HL-60 (cell line): ENCODE results near the gene ARFIP1.
"Not testable (repeated sequence)": the region's sequence is repeated elsewhere in the genome, so short reads cannot be mapped to it uniquely, and the experiment has no call there.

Source experiments
- GABPA ChIP-seq: IDR thresholded peaks from 2 replicates; pipeline ENCODE4 v1.6.1; 2012; ENCODE audit warnings: low read depth
- POLR2AphosphoS5 ChIP-seq: IDR thresholded peaks from 2 replicates; pipeline ENCODE4 v1.6.1; 2012; ENCODE audit warnings: low read depth
- TF ChIP-seq, protein P1 (sequence below): IDR thresholded peaks from one replicate; pipeline ENCODE4 v1.5.1; 2011; ENCODE audit warnings: low read length, control low read depth, inconsistent platforms; ENCODE audit not compliant: insufficient read depth
- TF ChIP-seq, protein P2 (sequence below): IDR thresholded peaks from 2 replicates; pipeline ENCODE4 v1.6.1; 2012; ENCODE audit warnings: low read depth; ENCODE audit not compliant: insufficient replicate concordance

DNA sequence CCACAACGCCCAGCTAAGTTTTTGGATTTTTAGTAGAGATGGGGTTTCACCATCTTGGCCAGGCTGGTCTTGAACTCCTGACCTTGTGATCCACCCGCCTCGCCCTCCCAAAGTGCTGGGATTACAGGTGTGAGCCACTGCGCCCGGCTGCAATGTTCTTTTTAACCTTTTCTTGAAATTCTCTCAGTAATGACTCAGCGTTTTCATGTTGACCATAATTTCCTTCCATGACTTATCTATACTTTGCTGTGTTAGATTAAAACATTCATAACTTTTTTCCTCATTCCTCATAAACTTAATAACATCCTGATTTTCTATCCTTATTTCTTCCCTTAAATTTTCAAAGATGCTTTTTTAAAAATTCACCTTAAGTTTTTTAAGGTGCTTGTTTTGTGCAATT lies 118.4 kb downstream of the ARFIP1 start:
- TF ChIP-seq, protein P1, sequence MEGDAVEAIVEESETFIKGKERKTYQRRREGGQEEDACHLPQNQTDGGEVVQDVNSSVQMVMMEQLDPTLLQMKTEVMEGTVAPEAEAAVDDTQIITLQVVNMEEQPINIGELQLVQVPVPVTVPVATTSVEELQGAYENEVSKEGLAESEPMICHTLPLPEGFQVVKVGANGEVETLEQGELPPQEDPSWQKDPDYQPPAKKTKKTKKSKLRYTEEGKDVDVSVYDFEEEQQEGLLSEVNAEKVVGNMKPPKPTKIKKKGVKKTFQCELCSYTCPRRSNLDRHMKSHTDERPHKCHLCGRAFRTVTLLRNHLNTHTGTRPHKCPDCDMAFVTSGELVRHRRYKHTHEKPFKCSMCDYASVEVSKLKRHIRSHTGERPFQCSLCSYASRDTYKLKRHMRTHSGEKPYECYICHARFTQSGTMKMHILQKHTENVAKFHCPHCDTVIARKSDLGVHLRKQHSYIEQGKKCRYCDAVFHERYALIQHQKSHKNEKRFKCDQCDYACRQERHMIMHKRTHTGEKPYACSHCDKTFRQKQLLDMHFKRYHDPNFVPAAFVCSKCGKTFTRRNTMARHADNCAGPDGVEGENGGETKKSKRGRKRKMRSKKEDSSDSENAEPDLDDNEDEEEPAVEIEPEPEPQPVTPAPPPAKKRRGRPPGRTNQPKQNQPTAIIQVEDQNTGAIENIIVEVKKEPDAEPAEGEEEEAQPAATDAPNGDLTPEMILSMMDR = not testable (repeated sequence)
- not testable (repeated sequence) for TF ChIP-seq POLR2AphosphoS5, GABPA
- TF ChIP-seq, protein P2, sequence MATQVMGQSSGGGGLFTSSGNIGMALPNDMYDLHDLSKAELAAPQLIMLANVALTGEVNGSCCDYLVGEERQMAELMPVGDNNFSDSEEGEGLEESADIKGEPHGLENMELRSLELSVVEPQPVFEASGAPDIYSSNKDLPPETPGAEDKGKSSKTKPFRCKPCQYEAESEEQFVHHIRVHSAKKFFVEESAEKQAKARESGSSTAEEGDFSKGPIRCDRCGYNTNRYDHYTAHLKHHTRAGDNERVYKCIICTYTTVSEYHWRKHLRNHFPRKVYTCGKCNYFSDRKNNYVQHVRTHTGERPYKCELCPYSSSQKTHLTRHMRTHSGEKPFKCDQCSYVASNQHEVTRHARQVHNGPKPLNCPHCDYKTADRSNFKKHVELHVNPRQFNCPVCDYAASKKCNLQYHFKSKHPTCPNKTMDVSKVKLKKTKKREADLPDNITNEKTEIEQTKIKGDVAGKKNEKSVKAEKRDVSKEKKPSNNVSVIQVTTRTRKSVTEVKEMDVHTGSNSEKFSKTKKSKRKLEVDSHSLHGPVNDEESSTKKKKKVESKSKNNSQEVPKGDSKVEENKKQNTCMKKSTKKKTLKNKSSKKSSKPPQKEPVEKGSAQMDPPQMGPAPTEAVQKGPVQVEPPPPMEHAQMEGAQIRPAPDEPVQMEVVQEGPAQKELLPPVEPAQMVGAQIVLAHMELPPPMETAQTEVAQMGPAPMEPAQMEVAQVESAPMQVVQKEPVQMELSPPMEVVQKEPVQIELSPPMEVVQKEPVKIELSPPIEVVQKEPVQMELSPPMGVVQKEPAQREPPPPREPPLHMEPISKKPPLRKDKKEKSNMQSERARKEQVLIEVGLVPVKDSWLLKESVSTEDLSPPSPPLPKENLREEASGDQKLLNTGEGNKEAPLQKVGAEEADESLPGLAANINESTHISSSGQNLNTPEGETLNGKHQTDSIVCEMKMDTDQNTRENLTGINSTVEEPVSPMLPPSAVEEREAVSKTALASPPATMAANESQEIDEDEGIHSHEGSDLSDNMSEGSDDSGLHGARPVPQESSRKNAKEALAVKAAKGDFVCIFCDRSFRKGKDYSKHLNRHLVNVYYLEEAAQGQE = not testable (repeated sequence)
